KBM-7 (cell line): Measurements from ENCODE around the gene TENM4.
"Not testable (repeated sequence)": the region's sequence is repeated elsewhere in the genome, so short reads cannot be mapped to it uniquely, and the experiment has no call there.

Experiments
- DNase-seq: peaks from one replicate; pipeline ENCODE4 v3.0.0-alpha.2; 2015
- in situ Hi-C: fragments of 300-500 bp; cut with MboI; formaldehyde crosslinking; loops from 2 replicates; pipeline ENCODE4 v1.14.3; 2020; ENCODE audit warnings: low sequenced_read_pairs, low pct_unique_long_range_greater_than_20kb, mixed read lengths

TENM4 gene

DNA sequence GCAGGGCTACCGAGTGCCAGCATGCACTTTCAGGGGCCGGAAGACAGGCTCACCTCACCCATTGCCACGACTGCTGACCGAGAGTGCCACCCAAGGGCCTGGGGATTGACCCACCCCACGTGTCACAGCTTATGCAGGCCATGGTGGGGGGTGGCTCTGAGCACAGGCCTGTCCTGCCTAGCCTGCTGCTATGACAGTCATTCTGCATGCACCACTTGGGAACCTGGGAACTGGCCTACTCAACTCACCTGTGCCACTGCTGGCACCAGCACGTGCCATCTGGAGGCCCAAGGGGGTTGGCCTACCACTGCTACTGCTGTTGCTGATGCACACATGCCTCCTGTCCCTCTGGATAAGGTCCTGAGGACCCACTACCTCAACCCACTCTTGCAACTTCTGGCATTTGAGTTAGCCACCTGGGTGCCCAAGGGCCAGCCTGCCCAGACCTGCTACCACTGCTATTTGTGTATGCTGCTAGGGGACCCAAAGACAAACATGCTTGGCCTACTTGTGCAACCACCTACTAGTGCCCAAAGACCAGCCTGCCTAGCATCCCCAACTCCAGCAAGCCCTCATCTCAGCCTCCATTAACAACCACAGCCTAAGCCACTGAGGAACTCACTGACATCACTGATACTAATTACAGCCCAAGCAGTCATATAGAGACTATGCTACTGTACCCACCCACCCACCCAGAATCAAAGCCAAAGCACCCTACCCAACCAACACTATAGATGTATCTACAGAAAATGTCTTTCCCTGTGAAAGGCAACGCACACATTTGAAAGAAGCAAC is 807.1 kb downstream of the TENM4 start:
- in situ Hi-C loops, result no loop called here
- no peak for DNase-seq

DNA sequence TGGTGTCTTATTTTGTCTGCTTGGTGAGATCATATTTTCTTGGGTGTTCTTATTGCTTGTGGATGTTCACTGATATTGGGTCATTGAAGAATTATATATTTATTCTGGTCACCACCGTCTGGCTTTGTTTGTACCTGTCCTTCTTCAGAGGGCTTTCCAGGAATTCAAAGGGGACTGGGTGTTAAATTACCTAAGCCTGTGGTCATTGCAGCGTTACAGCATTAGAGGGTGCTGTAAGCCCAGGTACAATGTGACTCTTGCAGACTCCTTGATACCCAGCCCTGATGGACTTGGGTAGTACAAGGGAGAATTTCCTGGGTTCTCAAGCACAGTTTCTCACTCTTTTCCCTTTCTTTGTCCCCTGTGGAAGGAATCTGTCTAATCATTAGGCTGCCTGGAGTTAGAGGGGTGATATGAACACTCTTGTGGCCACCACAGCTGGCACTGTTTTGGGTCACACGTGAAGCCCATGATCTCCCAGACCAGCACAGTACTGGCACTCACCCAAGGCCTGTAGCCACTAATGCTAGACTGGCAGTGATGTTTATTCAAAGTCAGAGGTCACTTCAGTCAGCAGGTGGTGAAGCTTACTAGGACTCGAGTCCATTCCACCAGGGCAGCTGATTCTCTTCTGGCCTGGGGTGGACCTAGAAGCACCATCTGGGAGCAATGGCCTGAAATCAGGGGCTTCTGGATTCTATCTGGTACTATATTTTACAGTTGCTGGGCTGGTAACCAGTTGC is 810.1 kb downstream of the TENM4 start:
- in situ Hi-C loops, result no loop called here
- DNase-seq, result no peak

DNA sequence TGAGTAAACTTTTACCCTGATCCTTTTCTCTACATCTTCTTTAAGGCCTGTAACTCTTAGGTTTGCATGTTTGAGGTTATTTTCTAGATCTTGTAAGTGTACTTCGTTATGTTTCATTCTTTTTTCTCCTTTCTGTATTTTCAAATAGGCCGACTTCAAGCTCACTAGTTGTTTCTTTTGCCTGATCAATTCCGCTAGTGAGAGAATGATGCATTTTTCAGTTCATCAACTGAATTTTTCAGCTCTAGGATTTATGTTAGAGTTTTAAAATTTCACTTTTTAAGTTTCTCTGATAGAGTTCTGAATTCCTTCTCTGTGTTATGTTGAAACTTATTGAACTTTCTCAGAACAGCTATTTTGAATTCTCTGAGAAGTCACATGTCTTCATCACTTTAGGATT is 810.7 kb downstream of the TENM4 start:
- in situ Hi-C loops, result no loop called here
- no peak for DNase-seq

DNA sequence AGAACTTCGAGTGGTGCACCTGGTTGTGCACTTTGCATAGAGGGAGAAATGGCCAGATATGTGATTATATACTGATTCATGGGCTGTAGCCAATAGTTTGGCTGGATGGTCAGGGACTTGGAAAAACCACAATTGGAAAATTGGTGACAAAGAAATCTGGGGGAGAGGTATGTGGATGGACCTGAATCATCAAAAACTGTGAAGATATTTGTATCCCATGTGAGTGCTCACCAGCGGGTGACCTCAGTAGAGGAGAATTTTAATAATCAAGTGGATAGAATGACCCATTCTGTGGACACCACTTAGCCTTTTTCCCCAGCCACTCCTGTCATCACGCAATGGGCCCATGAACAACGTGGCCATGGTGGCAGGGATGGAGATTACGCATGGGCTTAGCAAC is 818.2 kb downstream of the TENM4 start:
- no peak for DNase-seq
- in situ Hi-C loops, result no loop called here

GRCh38 chr11:78620159-78620558 is 820.7 kb downstream of the TENM4 start:
- in situ Hi-C loops, result no loop called here

DNA sequence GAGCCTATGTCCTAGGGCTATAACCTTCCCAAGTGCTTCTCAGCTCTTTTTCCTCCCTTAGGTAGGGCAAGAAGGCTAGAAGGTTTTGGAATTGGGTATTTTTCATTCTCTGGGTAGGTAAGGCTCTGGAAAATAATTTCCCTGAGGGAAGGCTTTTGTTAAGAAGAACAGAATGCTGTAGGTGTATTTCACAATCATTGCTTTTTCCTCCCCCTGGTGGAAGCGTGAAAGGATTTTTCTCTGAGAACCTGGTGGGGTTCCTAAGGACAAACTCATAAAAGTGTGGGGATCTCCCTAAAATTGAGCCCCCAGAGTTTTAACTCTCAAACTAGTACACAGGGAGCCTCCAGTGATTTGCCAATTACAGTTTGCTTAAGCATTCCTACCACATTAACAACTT is 825.1 kb downstream of the TENM4 start:
- in situ Hi-C loops, result no loop called here
- DNase-seq, result no peak

More at GRCh38 chr11:78620159-78620558, 820.7 kb downstream of the TENM4 start:
- no peak for DNase-seq

GRCh38 chr11:78613378-78613813 is 827.4 kb downstream of the TENM4 start:
- in situ Hi-C loops, result no loop called here
- DNase-seq, result no peak

DNA sequence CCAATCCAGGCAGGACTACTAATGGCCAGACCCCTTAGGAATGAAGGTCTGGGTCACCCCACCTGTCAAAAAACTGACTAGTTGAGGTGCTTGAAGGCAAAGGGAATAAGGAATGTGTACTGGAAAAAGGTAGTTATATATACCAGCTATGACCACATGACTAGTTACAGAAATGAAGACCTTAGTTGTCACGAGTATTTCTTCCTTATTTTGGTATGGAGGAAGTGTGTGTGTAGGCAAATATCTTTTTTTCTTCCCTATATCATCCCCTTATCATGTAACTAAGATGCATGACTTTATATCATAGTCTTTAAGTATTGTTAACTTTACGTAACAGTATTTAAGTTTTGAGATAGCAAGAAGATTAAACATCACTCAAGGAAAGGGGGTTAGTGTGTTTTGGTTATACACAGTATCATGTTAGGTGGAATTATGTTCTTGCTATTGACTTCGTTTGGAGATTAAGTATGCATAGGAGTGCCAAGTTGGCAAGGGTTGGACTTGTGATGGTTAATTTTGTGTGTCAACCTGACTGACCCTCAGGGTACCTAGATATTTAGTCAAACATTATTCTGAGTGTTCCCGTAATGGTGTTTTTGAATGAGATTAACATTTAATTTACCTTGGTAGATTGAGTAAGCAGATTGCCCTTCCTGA is 828.0 kb downstream of the TENM4 start:
- no peak for DNase-seq
- in situ Hi-C loops, result no loop called here

DNA sequence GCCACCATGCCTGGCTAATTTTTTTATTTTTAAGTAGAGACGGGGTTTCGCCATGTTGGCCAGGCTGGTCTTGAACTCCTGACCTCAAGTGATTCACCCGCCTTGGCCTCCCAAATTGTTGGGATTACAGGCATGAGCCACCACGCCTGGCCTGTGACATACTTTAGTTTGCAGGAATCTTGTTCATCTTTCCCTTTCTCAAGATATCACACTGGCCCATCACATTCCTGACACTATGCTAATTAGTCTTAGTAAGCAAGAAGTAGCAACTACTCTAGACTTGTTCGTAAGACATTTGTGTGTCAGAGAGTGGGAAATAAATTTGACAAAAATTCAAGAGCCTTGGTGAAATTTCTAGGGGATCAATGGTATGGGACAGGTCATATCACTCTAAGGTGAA is 831.5 kb downstream of the TENM4 start:
- DNase-seq, in situ Hi-C loops: not testable (repeated sequence)

DNA sequence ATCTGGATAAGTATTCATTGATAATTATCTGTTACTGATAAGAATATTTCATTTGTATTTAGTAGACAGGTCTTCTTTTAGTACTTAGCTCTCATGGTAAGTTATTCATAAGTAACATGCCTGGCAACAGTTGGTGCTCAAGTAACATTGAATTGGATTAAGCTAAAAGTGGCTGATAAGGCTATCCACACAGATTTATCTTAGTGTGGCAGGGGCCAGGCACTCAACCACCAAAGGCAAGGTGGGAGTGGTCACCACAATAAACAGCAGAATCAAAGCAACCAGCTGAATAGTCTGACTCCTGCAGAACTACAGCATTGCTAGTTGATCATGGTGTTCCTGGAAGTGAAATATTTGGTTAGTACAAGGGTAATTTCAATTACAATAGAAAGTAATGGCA is 833.1 kb downstream of the TENM4 start:
- in situ Hi-C loops, result no loop called here
- DNase-seq, result no peak

- DNase-seq, result no peak
- in situ Hi-C loops, result no loop called here
These were observed 834.2 kb downstream of the TENM4 start for GRCh38 chr11:78606667-78607066.

DNA sequence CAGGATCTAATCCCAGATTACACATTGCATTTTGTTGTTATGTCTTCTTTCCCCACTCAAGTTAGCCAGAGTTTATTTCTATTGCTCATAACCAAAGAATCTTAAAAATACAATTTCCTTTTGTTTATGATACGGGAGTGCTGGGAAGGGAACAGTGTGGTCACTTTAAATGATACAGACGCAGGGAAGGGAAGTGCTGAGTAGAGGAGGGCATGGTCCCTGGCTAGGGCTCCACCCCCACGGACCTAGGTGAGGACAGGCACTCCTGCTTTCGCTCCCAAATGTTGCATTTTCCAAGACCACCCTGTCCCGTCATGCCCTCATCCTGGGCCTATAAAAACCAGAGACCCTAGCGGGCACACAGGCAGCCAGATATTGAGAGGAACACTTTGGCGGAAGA is 835.5 kb downstream of the TENM4 start:
- in situ Hi-C loops, result no loop called here
- no peak for DNase-seq

DNA sequence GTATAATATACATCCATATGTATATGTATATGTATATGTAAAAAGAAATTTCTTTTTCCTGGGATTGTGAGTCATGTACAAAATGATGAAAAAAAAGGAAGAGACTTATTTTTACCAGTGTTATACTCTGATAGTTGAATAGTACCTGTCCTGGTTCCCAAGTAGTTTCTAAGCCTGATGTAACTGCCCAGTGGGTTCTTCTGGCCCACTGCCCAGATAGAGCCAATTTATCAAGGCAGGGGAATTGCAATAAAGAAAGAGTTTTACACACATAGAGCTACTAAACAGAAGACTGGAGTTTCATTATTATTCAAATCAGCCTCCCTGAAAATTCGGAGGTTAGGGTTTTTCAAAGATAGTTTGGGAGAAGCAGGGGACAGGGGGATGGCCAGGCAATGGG is 837.0 kb downstream of the TENM4 start:
- no peak for DNase-seq
- in situ Hi-C loops, result no loop called here
